Liver (tissue), 9 donors: Measurements from ENCODE around the gene PBX4. TPM values are rescaled to one million over a fixed set of nuclear protein-coding genes. Genes with fewer than 3 reads are reported as not detected.
"Not testable (repeated sequence)": the region's sequence is repeated elsewhere in the genome, so short reads cannot be mapped to it uniquely, and the experiment has no call there.

ENCODE experiments used
- DNase-seq: peaks from one replicate; pipeline ENCODE4 v3.0.0-alpha.2; 2017; ENCODE audit warnings: low spot score
- H3K27ac ChIP-seq, 2 donors: one replicate each; pipeline ENCODE4 v1.7.0; 2013; ENCODE audit warnings: inconsistent platforms in 2 of 2, low read length in 2 of 2, control low read depth in 1 of 2, low read depth in 1 of 2, mild to moderate bottlenecking in 1 of 2
- H3K27me3 ChIP-seq, 4 donors: one replicate each; pipeline versions ENCODE4 v1.6.1 to v1.7.0; 2013; ENCODE audit warnings: low read length in 3 of 4, inconsistent platforms in 1 of 4, mild to moderate bottlenecking in 1 of 4, moderate library complexity in 1 of 4; ENCODE audit not compliant: control insufficient read depth in 4 of 4, insufficient read depth in 4 of 4
- H3K36me3 ChIP-seq, 4 donors: one replicate each; pipeline versions ENCODE4 v1.6.1 to v1.7.0; 2013; ENCODE audit warnings: low read length in 3 of 4, mild to moderate bottlenecking in 3 of 4, low read depth in 1 of 4, moderate library complexity in 1 of 4; ENCODE audit not compliant: control insufficient read depth in 4 of 4, insufficient read depth in 3 of 4
- H3K4me1 ChIP-seq, 4 donors: one replicate each; pipeline versions ENCODE4 v1.6.1 to v1.7.0; 2013; ENCODE audit warnings: low read length in 3 of 4, mild to moderate bottlenecking in 3 of 4, moderate library complexity in 1 of 4; ENCODE audit not compliant: control insufficient read depth in 4 of 4, insufficient read depth in 4 of 4
- H3K4me3 ChIP-seq, 3 donors: one replicate each; pipeline versions ENCODE4 v1.6.1 to v1.7.0; 2013; ENCODE audit warnings: low read length in 3 of 3, control low read depth in 1 of 3, low read depth in 1 of 3, mild to moderate bottlenecking in 1 of 3
- H3K9ac ChIP-seq, 2 donors: one replicate each; pipeline ENCODE4 v1.7.0; 2013; ENCODE audit warnings: low read length in 2 of 2, mild to moderate bottlenecking in 2 of 2, moderate library complexity in 2 of 2, control low read depth in 1 of 2, low read depth in 1 of 2
- H3K9me3 ChIP-seq, 4 donors: one replicate each; pipeline versions ENCODE4 v1.6.1 to v1.7.0; 2013; ENCODE audit warnings: low read length in 3 of 4; ENCODE audit not compliant: control insufficient read depth in 4 of 4
- CTCF ChIP-seq: fragments of 150-350 bp; IDR thresholded peaks from 2 replicates; pipeline ENCODE4 v1.5.1; 2017; ENCODE audit warnings: improper control_type of control experiment, low read depth, low read length; ENCODE audit not compliant: missing input control
- EGR1 ChIP-seq, 2 donors: IDR thresholded peaks; 2 replicates each; pipeline ENCODE4 v1.6.1; 2016 to 2018; ENCODE audit warnings: antibody characterized with exemption in 2 of 2, low read depth in 2 of 2
- GABPA ChIP-seq, 2 donors: IDR thresholded peaks in 1 of 2; conservative IDR thresholded peaks in 1 of 2; 2 replicates each; pipeline ENCODE4 v1.6.1; 2016; ENCODE audit warnings: antibody characterized with exemption in 2 of 2, mild to moderate bottlenecking in 1 of 2, moderate library complexity in 1 of 2
- HNF4A ChIP-seq, 2 donors: conservative IDR thresholded peaks; 2 replicates each; pipeline ENCODE4 v1.6.1; 2016; ENCODE audit warnings: antibody characterized with exemption in 2 of 2, mild to moderate bottlenecking in 2 of 2
- HNF4G ChIP-seq: IDR thresholded peaks from 2 replicates; pipeline ENCODE4 v1.6.1; 2016; ENCODE audit warnings: antibody characterized with exemption
- JUND ChIP-seq, 2 donors: IDR thresholded peaks; 2 replicates each; pipeline ENCODE4 v1.6.1; 2016; ENCODE audit warnings: antibody characterized with exemption in 2 of 2
- MAX ChIP-seq: IDR thresholded peaks from 2 replicates; pipeline ENCODE4 v1.6.1; 2016; ENCODE audit warnings: antibody characterized with exemption
- REST ChIP-seq: IDR thresholded peaks from 2 replicates; pipeline ENCODE4 v1.6.1; 2016; ENCODE audit warnings: antibody characterized with exemption, mild to moderate bottlenecking
- RXRA ChIP-seq, 2 donors: IDR thresholded peaks; 2 replicates each; pipeline ENCODE4 v1.6.1; 2017 to 2018; ENCODE audit warnings: antibody characterized with exemption in 2 of 2, mild to moderate bottlenecking in 1 of 2
- SP1 ChIP-seq: IDR thresholded peaks from 2 replicates; pipeline ENCODE4 v1.6.1; 2018; ENCODE audit warnings: antibody characterized with exemption, mild to moderate bottlenecking
- YY1 ChIP-seq: IDR thresholded peaks from 2 replicates; pipeline ENCODE4 v1.6.1; 2016; ENCODE audit warnings: antibody characterized with exemption, mild to moderate bottlenecking
- WGBS: extraction: QIAGEN DNeasy Blood & Tissue Kit; methylation state at CpG from one replicate; pipeline ENCODE4 v1.1.7; 2013; 5-methylcytosine and 5-hydroxymethylcytosine counted together
- polyA plus RNA-seq, 2 donors: library from polyadenylated mRNA; stranded (reverse) in 1 of 2; unstranded in 1 of 2; fragments of 200-250 nt in 1 of 2; fragments of >200 nt in 1 of 2; fragmentation: Nextera tagmentation in 1 of 2; extraction: Ambion mirVana in 1 of 2; gene quantifications; one replicate each; pipeline versions ENCODE4 v1.2.1 to v1.2.3, GENCODE V29; 2013 to 2015
- total RNA-seq, 2 donors: library from RNA; depleted of rRNA; stranded (reverse); fragments of >200 nt; gene quantifications; one replicate each; pipeline ENCODE4 v1.2.3, GENCODE V29; 2014
- donor health status: healthy.
- donor health status: healthy.
- donor health status: healthy.
- donor health status: healthy.
- donor health status: healthy.

PBX4 gene
- total RNA-seq (under 1 TPM; 0.19 to 0.59 TPM), polyA plus RNA-seq (under 1 TPM in 1 of 2 donors, not detected in 1; 0.21 TPM)

- 8% methylated on average over 80 of the region's 80 CpGs for WGBS
- H3K27ac ChIP-seq: no peak within 1 kb of the TSS
- no peak for TF ChIP-seq RXRA (IDR thresholded peaks at IDR 0.05)
- TF ChIP-seq YY1: no peak
- no peak for TF ChIP-seq JUND (IDR thresholded peaks at IDR 0.05)
- TF ChIP-seq MAX: no peak
- TF ChIP-seq REST: no peak
- TF ChIP-seq EGR1 (IDR thresholded peaks at IDR 0.05; ENCODE audit: low read depth in 2 of 2): no peak
- no peak for TF ChIP-seq CTCF
- TF ChIP-seq HNF4A (conservative IDR thresholded peaks at IDR 0.05): no peak
- no peak for TF ChIP-seq GABPA (IDR thresholded peaks at IDR 0.05 in 1 of 2, conservative IDR thresholded peaks at IDR 0.05 in 1 of 2)
- no peak for TF ChIP-seq HNF4G
- no peak for TF ChIP-seq SP1
- H3K4me1 ChIP-seq: no peaks in the 10 kb centered on the region
- peak within 1 kb of the TSS in 2 of 3 donors; percentile 14 to 40 for H3K4me3 ChIP-seq
- DNase-seq: peak; percentile 90
- H3K36me3 ChIP-seq: no peaks in the 10 kb centered on the region
- peaks cover 0 to 8% (median 0%) of the 10 kb centered on the region in 4 donors for H3K9me3 ChIP-seq
- no peak within 1 kb of the TSS for H3K9ac ChIP-seq
- no peaks in the 10 kb centered on the region for H3K27me3 ChIP-seq
Measured at GRCh38 chr19:19618219-19619051, at the start of gene PBX4. PBX4 (minus strand) TSS chr19:19618687; CDS start chr19:19618629, 58 bp downstream.

- WGBS: 93% methylated on average over 22 of the region's 22 CpGs
- H3K9ac ChIP-seq, H3K4me3 ChIP-seq, DNase-seq, H3K27ac ChIP-seq, H3K27me3 ChIP-seq, H3K36me3 ChIP-seq, H3K9me3 ChIP-seq: not testable (repeated sequence)
- H3K4me1 ChIP-seq: peaks cover 8 to 30% (median 23%) of the 10 kb centered on the region in 4 donors
Measured at GRCh38 chr19:19665420-19665948, 47.0 kb upstream of the PBX4 start.
